GM04504 (cell line): Measurements from ENCODE around the gene RANBP3L.
A peak's percentile ranks its signal among the peaks of the same experiment; 100 is the strongest.
"Not testable (repeated sequence)": the region's sequence is repeated elsewhere in the genome, so short reads cannot be mapped to it uniquely, and the experiment has no call there.

ENCODE experiments used
- DNase-seq: peaks from one replicate; pipeline ENCODE4 v3.0.0-alpha.2; 2012; ENCODE audit warnings: low read depth

RANBP3L gene, protein sequence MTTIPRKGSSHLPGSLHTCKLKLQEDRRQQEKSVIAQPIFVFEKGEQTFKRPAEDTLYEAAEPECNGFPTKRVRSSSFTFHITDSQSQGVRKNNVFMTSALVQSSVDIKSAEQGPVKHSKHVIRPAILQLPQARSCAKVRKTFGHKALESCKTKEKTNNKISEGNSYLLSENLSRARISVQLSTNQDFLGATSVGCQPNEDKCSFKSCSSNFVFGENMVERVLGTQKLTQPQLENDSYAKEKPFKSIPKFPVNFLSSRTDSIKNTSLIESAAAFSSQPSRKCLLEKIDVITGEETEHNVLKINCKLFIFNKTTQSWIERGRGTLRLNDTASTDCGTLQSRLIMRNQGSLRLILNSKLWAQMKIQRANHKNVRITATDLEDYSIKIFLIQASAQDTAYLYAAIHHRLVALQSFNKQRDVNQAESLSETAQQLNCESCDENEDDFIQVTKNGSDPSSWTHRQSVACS

DNA sequence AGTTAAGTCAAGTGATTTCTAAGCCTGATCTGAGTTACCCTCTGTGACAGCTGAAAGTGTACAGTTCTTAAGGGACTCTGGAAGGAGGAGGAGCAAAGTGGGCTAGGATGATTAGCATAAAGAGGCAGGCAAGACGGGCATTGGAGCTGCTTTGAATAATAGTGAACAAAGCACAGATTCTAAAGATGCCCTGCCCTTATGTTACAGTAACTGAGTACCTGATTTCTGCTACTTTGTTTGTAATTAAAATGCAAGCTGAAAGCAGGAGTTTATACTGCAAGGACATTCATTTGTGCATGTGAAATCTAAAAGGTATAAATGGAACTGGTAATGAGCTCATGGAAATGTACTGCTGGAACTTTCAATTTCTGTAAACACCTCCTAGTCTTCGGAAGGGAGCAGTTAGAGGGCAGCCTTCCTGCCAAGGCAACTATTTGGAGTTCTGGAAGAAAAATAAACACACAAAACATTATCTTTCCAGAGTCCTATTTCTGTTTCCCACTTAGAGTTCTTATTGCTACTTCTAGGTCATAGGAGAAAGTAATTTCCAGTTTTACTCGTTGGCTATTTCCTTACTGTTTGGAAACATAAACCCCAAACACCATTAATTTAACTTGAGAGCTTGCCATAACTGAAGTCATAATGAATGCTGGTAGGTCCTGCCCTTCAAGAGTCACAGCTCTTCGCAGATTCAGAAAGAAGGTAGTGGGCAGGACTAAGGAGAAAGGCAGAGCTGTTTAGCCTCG lies at the start of gene RANBP3L:
TSS of gene RANBP3L (minus strand) at position 45 of the 746 bp plus-strand sequence. CDS start 486 bp downstream, outside the sequence.
- DNase-seq, result no peak

GRCh38 chr5:36346896-36347690 lies 45.4 kb upstream of the RANBP3L start:
- DNase-seq, result no peak

DNA sequence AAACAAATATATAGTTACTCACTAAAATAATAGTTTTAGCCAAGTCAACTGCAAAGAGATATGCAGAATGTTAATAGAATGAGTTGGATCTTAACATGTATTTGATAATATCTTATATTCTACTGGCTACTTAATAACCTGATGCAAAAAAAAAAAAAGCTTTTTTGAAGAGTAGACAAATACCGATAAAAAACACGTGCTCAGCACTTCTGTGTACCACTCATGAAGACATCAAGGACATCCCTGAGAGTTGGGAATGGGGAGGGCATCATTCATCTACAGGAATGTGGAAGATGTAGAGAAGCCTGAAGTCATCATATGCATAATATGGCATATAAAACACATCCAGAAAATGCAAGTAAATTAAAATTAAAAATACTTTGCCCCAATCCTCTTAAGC lies 43.2 kb upstream of the RANBP3L start:
- no peak for DNase-seq

GRCh38 chr5:36341720-36342119 lies 40.0 kb upstream of the RANBP3L start:
- DNase-seq, result not testable (repeated sequence)

DNA sequence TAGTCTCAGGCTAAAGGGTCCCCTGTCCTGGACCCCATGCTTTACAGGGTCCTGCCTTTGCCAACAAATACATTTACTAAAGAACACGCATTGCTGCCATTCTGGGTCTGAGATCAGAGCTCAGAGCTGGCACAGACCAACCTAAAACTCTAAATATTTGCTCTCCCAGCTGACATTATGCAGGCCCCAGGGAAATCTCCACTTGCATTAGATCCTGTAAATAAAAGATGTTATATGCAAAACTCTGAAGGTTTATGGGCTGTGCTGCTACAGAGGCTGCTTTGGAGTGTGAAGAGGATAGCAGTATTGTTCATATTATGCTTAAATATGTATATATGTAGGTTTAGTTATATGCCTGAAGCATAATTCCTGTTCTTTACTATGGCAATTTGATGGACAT lies 35.9 kb upstream of the RANBP3L start:
- DNase-seq, result no peak

GRCh38 chr5:36334315-36334714 lies 32.6 kb upstream of the RANBP3L start:
- DNase-seq, result peak; percentile 49

GRCh38 chr5:36332720-36333119 lies 31.0 kb upstream of the RANBP3L start:
- not testable (repeated sequence) for DNase-seq

GRCh38 chr5:36325196-36325595 lies 23.5 kb upstream of the RANBP3L start:
- no peak for DNase-seq

- DNase-seq, result no peak
Observed at GRCh38 chr5:36323926-36324781, 22.5 kb upstream of the RANBP3L start.

- DNase-seq, result no peak
Observed at GRCh38 chr5:36312953-36313672, 11.4 kb upstream of the RANBP3L start.

DNA sequence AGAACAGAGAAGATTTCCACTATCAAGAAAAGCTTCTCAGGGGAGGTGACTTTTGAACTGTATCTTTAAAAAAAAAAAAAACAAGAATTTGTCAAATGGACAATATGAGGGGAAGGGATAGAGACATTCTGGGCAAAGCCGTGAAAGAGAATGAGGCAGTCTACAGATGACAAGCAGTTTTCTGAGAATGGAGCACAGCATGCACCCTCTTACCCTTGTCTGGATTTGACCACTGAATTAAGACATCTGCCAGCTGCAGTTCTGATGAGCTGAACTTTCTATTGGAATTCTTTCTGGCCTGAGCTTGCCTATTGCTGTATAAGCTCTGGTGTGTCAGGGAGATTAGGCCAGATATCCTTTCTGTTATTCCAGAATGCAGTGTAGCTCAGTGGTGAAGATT lies 10.3 kb upstream of the RANBP3L start:
- DNase-seq, result no peak

- no peak for DNase-seq
Observed at GRCh38 chr5:36310138-36310537, 8.4 kb upstream of the RANBP3L start.

DNA sequence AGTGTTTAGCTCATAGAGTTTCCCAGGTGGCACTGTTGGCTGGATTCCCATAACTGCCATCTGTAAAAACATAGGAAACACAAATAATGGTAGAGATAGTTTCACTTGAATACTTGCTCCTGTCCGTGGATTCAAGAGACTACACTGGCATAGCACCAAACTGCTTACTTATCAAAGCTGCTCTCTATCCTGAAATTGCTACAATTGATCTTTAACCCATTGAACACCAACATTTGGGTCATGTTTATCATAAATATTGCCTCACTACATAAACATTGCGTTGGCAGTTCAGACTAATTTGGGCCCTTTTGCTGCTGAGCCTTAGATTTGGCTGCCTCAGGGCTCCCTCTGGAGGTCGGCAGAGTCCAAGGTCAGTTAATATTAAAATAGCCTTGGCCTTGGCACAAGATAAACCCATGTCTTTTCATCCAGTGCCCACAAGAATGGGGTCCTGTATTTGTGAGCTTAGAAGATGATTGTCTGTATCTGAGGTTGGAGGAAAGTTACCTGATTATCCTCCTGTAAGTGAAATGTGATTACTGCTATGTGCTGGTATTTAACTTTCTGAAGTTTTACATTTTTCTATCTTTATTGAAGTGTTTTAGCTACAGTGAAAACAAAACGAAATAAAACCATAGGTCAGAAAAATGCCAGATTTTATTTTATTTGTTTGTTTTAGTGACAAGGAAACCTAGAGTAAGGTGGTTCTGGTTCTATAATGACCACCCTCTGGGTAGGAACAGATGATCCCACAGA lies 4.0 kb upstream of the RANBP3L start:
- DNase-seq, result peak; percentile 21

GRCh38 chr5:36304095-36304805 lies 2.5 kb upstream of the RANBP3L start:
- DNase-seq, result no peak

DNA sequence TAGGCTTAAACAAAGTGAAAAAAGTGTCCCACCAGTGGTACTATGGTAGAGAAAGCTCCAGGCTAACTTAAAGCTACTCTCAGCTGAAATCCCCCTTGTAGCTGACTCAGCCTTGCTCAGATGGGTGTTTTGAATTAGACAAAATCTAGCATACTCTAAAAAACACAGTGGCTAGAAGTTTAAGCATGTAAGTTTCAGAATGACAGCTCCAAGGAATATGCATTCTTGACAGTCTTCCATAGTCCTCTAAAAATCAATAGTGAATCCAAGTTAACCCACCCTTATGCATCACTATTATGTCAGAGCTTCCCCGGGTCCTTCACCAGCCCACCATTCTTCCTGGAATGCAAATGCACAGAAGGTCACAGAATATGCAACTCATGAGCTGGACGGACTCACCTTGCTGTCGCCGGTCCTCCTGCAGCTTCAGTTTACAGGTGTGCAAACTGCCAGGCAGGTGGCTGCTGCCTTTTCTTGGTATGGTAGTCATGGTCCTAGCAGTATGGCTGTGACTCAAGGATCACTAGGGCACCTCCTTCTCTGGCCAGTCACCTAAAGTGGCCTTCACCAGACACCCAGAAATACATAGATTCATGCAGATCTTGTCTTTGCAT lies 668 bp downstream of the RANBP3L start:
- DNase-seq, result no peak

DNA sequence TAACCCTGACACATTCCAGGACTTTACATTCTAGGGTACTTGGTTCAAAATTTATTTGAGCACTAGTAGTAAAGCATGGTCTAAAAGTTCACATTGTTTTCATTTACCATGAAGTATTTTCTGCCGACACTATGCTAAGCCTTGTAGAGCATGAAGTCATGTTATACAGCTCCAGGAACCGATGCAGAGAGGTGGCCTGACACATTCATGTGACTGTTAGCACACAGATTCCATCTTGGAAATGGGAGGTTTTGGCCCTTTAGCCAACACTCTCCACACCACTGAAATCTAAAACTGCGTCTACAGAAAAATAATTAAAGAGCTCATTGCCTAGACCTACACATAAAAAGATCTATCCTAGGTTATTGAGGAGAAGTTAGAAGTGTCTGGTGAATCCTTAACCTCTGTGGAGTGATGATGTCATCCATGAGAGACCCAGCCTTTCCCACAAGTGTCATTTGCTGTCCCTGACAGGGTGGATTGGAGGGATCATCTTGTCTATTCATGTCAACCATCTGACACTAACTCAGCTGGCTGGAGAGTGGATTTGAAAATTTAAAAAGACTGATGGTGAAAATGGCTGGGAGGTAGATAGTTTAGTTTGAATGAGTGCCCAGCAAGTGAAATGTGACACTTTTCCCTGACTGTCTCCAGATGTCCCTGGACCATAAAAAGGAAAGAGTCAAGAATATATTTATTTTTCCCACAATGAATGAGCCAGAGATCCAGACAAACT lies 1.3 kb downstream of the RANBP3L start:
- no peak for DNase-seq

DNA sequence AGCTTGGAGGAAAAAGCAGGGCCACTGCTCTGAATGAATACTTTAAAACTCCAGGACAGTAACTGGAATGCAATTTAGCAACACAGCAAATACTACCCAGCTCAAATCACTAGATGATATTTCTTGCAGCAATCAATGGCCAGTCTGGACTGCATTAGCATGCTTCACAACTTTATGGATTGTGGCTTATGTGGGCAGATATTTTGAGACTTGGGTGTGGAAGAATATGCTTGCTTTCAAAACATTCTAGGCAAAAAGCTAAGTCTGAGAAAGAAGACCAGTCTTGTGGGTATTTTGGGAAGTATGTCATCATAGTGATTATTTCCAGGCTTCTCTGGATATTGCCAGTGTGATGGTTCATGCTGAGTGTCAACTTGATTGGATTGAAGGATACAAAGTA lies 3.1 kb downstream of the RANBP3L start:
- peak; percentile 83 for DNase-seq

DNA sequence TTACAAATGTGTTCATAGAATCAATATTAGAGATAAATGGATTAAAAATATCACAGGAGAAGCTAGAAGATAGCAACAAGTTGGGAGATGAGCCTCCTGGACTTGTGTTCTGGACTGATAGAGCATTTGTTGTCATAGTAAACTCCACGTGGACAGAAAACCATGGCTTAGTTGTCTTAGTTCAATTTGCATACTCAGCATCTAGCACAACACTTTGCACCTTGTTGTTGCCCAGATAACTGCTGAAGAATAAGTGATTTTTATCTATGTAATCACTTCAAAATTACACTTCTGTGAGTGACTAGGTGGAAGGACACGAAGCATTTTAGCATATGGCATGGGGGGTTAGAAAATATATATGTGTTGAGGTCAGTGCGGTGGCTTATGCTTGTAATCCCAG lies 4.0 kb downstream of the RANBP3L start:
- no peak for DNase-seq
